ENCODE data around the gene CSRP2. TPM values are rescaled to one million over a fixed set of nuclear protein-coding genes. Genes with fewer than 3 reads are reported as not detected.

CSRP2 gene
- total RNA-seq, 6 experiments from 2014 or later = 13.4 to 35.1 (median 22.4) TPM

DNA sequence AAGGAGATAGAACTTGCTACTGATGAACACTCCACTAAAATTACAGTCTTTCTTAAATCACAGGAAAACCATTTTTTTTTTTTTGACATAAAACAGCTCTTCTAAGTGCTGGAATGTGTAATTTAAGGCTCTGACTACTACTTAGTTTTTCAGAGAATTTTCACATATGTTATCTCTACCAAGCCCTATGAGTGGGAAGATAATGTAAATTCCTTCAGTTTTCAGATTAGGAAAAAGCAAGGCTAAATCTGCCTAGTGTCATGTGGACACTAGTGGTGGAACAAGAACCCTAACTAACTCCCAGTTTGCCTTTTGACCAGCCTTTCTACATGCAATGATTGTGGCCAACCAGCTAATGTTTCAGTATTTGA, 37.3 kb upstream of the CSRP2 start:
- ATAC-seq (peak; percentile 19 to 41 (median 28)), DNase-seq (no peak)
- Histone ChIP-seq H3K4me3 (no peak overlapping the region), H3K27me3 (no peaks in the 10 kb centered on the region), H3K27ac (peak overlapping the region; percentile 7 to 65 (median 10)), H3K4me1 (peaks cover 0 to 34% (median 3%) of the 10 kb centered on the region in 4 donors), H3K36me3 (no peaks in the 10 kb centered on the region), H3K9me3 (no peaks in the 10 kb centered on the region)
- intact Hi-C loops (cut with DNase I) = no loop called here
- TF ChIP-seq, protein P1, sequence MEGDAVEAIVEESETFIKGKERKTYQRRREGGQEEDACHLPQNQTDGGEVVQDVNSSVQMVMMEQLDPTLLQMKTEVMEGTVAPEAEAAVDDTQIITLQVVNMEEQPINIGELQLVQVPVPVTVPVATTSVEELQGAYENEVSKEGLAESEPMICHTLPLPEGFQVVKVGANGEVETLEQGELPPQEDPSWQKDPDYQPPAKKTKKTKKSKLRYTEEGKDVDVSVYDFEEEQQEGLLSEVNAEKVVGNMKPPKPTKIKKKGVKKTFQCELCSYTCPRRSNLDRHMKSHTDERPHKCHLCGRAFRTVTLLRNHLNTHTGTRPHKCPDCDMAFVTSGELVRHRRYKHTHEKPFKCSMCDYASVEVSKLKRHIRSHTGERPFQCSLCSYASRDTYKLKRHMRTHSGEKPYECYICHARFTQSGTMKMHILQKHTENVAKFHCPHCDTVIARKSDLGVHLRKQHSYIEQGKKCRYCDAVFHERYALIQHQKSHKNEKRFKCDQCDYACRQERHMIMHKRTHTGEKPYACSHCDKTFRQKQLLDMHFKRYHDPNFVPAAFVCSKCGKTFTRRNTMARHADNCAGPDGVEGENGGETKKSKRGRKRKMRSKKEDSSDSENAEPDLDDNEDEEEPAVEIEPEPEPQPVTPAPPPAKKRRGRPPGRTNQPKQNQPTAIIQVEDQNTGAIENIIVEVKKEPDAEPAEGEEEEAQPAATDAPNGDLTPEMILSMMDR (IDR thresholded peaks at IDR 0.05) = no peak
- TF ChIP-seq POLR2A (IDR thresholded peaks at IDR 0.05) = no peak

DNA sequence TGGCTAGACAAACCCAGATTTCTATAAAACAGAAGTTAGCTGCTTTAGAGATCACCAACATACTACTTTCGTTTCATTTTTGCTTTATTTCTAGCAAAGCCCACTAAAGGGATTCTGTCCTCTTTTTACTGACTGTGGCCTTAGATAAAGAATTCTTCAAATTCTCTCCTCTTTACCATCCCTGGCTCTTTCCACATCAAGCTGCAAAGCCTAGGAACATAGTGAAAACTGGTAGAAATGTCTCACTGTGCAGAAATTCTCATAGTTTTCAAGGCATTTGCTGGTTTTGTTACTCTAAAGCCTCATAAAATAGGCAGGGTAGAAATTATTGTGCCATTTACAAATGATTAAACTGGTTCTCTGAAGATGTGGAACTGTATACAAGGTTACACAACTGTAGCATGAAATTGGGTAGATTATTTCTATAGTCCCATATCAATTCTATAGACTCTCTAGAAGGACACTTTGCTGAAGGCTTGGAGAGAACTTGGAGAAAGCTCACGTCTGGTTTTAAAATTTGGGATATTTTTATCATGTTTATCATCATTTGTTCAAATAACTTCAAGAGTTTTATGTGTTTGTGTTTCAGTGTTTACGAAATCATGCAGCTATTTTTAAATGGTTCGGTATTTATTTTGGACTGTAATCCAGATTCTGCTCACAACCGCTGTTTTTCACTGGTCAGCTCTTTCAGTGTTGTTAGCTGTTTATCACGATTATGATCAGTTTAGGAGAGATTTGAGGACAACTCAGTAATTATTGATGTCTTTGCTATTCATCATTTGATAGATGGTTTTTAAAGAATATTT, 36.7 kb upstream of the CSRP2 start:
- WGBS (ENCODE audit: insufficient coverage, low coverage, low lambda C conversion rate, missing lambda C conversion rate) = 17% methylated on average over 6 of the region's 6 CpGs
- intact Hi-C loops (cut with DNase I) = no loop called here
- no peak for DNase-seq
- Histone ChIP-seq H3K4me1 (peaks cover 0 to 34% (median 3%) of the 10 kb centered on the region in 4 donors), H3K9me3 (no peaks in the 10 kb centered on the region), H3K27ac (peak overlapping the region; percentile 7 to 65 (median 10)), H3K36me3 (no peaks in the 10 kb centered on the region), H3K4me3 (no peak overlapping the region), H3K27me3 (no peaks in the 10 kb centered on the region)
- peak; percentile 85 to 90 (median 88) for ATAC-seq
- no peak for TF ChIP-seq POLR2A (IDR thresholded peaks at IDR 0.05)
- TF ChIP-seq, protein P1 (IDR thresholded peaks at IDR 0.05) = no peak

DNA sequence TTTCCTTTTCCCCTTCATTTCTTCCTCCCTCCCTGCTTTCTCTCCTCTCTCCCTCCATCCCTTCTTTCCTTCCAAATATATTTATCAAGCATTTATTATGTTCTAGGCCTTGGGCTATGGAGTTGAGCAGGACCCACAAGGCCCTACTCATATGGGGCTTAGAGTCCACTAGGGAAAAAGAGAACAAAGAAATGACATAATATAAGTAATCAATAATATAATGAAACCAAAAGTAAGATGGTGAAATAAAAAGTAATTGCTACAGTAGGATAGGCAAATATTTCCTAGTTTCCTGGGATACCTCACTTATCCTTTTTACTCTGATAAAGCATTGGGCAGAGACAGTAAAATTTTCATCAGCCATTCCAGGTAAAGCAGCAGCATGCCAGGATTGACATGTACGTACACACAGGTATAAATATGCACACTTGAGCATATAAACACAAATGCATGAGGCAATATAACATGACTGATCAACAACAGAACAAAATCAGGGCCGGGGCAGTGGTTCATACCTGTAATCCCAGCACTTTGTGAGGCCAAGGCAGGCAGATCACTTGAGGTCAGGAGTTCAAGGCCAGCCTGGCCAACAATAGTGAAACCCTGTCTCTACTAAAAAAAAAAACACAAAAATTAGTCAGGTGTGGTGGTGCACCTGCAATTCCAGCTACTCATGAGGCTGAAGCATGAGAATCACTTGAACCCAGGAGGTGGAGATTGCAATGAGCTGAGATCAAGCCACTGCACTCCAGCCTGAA, 35.5 kb upstream of the CSRP2 start:
- ATAC-seq = peak in 2 of 4 donors; percentile 10 to 54
- Histone ChIP-seq H3K27me3 (no peaks in the 10 kb centered on the region), H3K4me3 (no peak overlapping the region), H3K36me3 (no peaks in the 10 kb centered on the region), H3K9me3 (no peaks in the 10 kb centered on the region), H3K27ac (no peak overlapping the region), H3K4me1 (peaks cover 0 to 29% (median 3%) of the 10 kb centered on the region in 4 donors)
- WGBS (ENCODE audit: insufficient coverage, low coverage, low lambda C conversion rate, missing lambda C conversion rate) = 75% methylated on average over 2 of the region's 2 CpGs
- intact Hi-C loops (cut with DNase I) = no loop called here
- TF ChIP-seq, protein P1 (IDR thresholded peaks at IDR 0.05) = no peak
- no peak for TF ChIP-seq POLR2A (IDR thresholded peaks at IDR 0.05)
- DNase-seq = no peak

DNA sequence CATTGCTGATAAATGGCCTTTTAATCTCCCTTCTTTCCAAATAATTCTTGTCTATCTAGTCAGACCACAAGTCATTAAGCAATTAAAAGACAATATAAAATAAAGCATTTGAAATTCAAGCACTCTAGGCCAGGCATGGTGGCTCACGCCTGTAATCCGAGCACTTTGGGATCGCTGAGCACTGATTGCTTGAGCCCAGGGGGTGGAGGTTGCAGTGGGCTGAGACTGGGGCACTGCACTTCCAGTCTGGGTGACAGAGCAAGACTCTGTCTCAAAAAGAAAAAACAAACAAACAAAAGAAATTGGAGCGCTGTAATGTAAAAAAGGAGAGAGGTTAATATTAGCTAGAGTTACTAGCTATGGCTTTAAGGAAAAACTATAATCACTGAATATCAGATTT, 30.5 kb upstream of the CSRP2 start:
- peaks cover 0 to 2% (median 0%) of the 10 kb centered on the region in 4 donors for H3K4me1 ChIP-seq
- TF ChIP-seq, protein P1 (IDR thresholded peaks at IDR 0.05) = no peak
- TF ChIP-seq POLR2A (IDR thresholded peaks at IDR 0.05) = no peak
- H3K9me3 ChIP-seq = no peaks in the 10 kb centered on the region
- DNase-seq (no peak), ATAC-seq (no peak)
- intact Hi-C loops (cut with DNase I) = no loop called here
- H3K27me3 ChIP-seq = no peaks in the 10 kb centered on the region
- no peaks in the 10 kb centered on the region for H3K36me3 ChIP-seq
- no peak overlapping the region for H3K27ac ChIP-seq
- WGBS (ENCODE audit: insufficient coverage, low coverage, low lambda C conversion rate, missing lambda C conversion rate) = 74% methylated on average over 4 of the region's 4 CpGs
- H3K4me3 ChIP-seq = no peak overlapping the region

All from right lobe of liver (tissue), 6 donors.